Measurements from ENCODE around the gene NOP10.

DNA sequence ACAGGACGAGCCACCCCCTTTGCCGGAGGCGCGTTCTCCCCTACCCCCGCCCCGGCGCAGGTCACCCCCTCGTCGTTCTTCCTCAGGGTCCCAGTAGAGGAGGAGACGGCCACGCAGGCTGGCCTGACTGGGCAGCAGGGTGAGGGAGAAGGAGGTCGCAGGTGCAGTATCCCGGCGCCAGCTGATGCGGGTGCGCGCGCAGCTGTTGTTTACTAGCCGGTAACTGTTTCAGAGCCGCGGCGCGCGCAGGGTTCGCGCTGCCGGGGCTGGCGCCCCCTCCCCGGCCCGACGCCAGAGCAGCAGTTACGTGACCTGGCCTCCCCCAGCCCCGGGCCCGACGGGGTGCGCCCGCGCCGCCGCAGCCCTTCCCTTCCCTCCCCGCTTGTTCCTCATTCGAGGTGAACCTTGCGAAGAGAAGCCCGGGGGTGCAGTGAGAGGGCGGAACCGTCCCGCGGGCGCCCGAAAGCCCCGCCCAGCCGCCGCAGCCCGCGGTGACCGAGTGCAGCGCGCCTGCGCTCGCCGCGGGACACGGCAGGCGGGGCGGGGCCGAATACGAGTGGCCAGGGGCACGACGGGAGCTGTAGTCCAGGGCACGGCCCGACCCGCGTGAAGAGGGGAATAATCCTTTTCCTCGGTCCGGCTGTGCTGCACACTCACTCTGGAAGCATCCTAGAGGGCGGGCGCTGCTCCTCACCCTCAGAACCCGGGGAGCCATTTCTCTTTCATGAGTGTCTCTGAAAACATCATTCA is 5.2 kb downstream of the NOP10 start, which contains the start of gene SLC12A6:
- TF ChIP-seq SPI1 (IDR thresholded peaks at IDR 0.05; ENCODE audit: low read depth, low read length) (peak; percentile 46; the same call in 1 of the 2 replicates), POLR2A (IDR thresholded peaks at IDR 0.05; ENCODE audit: low read depth, low read length) (no peak; the same call in 1 of the 2 replicates), POU2F2 (IDR thresholded peaks at IDR 0.05; ENCODE audit: low read depth, low read length) (0 out of 2 replicates have a peak, but pooled peaks have one; percentile 7)
